ENCODE measurements around the gene ACVR1. TPM values are rescaled to one million over a fixed set of nuclear protein-coding genes. Genes with fewer than 3 reads are reported as not detected.
A peak's percentile ranks its signal among the peaks of the same experiment; 100 is the strongest.

Gene ACVR1
- total RNA-seq, 1 donor from 2014 or later, result 47.6 TPM

DNA sequence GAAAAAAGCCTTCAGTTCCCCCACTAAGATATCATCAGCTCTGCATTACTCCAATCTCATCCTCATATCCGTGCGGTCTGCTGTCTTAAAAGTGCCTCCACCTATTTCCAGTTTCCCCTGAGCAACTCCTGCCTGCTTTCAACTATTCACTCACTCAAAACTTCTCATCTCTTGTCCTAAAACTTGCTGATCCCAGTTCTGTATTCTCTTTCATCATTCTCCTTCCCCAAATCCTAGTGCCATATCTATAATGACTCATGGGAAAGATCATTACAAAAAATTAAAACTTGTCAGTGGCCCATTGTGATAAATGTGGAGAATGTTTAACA, 20.0 kb downstream of the ACVR1 start:
- no peak for DNase-seq (ENCODE audit: low spot score)

DNA sequence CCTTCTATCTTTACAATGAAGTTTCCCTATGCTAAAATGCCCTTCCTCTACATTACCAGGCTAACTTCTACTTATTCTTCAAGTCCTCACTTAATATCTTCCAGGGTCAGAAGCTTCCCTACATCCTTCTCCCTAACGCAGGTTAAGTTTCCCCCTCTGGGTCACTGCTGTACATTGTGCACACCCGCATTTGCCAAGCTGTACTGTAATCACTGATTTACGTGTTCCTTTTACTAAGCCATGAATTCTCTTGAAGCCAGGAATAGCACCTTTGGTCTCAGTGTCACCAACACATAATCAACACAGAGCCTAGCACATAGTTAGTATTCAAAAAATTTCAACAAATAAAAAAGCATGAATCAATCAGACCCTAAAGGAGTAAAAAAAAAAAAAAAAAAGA, 22.3 kb downstream of the ACVR1 start:
- no peak for DNase-seq (ENCODE audit: low spot score)

DNA sequence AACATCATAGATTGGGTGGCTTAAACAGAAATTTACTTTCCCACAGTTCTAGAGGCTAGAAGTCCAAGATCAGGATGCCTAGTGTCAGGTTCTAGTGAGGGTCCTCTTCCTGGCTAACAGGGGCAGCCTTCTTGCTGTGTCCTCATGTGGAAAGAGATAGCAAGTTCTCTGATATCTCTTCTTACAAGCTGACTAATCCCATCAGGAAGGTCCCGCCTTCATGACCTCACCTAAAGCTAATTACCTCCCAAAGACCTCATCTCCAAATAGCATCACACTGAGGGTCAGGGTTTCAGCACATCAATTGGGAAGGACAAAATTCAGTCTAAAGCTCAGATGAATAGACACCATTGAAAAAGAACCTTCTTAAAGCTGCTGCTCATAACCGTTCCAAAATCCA, 22.9 kb downstream of the ACVR1 start:
- no peak for DNase-seq (ENCODE audit: low spot score)

DNA sequence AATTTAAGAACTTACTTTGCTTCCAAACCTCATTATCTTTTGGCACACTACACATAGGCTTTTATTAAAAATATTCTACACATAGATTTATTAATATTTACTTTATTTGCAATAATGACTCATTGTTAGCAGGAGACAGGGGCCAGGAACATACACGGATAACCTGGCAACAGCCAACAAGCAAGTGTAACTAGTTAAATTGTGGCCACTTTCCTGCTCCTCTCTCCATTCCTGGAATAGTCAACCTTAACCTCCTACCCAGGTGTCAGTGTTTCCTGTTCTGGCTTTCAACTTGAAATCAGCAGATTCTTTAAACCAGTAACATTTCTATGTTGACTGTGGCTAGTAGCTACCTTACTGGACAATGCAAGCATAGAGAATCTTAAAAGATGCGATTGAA, 26.5 kb downstream of the ACVR1 start:
- DNase-seq (ENCODE audit: low spot score), result peak; percentile 56

DNA sequence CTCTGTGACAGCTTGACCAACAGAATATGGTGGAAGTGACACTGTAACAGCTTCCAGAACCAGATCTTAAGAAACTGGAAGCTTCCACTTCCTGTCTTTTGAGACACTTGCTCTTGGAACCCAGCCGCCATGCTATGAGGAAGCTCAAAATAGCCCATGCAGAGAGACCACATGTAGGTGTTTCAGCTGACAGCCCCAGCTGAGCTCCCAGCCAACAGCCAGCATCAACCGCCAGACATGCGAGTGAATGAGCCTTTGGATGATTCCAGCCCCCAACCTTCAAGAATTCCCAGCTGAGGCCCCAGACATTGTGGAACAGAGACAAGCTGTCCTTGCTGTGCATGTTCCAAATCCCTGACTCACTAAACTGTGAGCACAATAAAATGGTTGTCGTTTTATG, 27.9 kb downstream of the ACVR1 start:
- no peak for DNase-seq (ENCODE audit: low spot score)

DNA sequence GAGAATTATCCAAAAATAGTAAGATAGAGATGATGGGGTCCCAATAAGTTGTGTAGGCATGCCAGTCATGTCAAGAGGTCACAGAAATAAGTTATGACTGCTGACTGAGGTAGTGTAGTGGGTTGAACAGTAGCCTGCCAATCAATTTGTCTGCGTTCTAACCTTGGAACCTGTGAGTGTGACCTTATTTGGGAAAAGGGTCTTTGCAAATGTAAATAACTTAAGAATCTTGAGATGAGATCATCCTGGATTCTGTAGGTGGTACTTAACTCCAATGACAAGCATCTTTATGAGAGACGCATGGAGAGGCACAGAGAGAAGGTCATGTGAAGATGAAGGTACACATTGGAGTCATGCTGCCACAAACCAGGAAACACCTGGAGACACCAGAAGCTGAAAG, 31.0 kb downstream of the ACVR1 start:
- DNase-seq (ENCODE audit: low spot score), result no peak

DNA sequence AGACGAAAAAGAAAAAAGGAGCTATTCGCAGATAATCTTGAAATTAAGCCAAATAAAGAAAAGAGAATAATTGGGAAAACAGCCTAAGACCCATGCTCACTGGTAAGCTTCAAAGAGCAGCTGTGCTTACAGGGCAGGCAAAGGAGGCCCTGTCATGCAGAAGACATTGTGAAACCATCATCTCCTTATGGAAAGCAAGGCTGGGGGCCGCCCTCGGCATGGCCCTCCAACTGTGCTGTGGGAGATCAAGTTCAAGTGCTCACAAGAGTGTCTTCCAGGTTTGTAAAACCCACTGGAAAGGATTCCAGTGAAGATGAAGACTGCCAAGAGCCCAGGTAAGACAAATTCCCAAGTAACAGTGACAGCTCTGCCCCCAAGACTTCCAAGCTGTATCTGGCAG, 32.2 kb downstream of the ACVR1 start:
- no peak for DNase-seq (ENCODE audit: low spot score)

DNA sequence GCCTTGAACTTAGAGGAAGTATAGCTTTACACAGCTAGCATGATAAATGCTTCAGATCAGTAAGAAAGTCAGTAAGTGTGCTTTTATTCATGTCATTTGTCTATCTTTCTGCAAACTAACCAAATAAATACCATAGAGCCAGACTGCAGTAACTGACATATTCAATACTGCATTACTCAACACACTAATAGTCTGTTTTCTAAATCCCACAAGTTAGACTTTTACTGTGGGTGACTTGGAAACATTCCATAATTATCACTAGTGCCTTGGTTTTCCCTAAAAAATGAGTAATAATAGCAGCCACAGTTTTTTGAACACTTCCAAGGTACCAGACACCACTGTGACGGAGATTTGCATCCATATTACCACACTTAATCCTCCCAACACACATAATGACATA, 33.0 kb downstream of the ACVR1 start:
- no peak for DNase-seq (ENCODE audit: low spot score)

DNA sequence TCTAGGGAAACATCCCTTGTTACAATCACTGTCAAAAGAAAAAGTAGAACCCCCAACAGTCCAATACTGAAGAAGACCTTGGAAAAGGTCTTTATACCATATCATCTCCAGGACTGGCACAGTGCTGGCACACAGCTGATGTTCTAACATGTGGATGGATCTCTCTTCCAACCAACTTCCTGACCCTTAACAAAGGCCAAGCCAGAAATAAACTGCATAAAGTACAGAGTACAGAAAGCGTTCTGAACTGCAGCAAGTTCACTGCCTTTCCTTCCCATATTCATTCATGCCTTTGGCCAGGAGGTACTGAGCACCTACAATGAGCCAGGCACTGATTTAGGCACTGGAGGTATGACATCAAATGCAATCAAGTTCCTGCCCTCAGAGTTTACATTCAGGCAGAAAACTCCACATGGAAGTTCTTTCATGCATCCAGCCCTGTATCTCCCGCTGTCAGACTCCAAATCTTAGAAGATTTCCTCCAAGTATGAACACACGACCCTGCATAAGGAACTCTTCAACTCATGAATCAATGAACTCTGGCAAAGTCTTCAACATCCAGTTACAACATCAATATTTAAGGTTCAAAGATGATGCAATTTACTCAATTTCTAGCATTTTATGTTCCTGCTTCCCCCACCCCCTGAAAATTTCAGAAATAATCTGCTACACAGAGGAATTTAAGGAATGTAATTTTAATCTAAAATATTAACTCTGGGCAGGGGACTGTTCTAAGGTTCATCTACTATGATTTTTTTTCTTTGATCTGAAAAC, 33.8 kb downstream of the ACVR1 start:
- no peak for DNase-seq (ENCODE audit: low spot score)

DNA sequence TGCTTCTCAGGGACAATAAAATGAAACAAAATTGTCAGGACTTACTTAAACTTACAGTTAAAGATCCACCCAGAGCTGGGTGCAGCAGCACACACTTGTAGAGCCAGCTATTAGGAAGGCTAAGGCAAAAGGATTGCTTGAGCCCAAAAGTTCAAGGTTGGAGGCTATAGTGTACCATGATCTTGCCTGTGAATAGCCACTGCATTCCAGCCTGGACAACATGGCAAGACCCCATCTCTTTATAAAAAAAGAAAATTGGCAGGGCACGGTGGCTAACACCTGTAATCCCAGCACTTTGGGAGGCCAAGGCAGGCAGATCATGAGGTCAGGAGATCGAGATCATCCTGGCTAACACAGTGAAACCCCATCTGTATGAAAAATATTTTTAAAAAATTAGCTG, 34.6 kb downstream of the ACVR1 start:
- DNase-seq (ENCODE audit: low spot score), result no peak

DNA sequence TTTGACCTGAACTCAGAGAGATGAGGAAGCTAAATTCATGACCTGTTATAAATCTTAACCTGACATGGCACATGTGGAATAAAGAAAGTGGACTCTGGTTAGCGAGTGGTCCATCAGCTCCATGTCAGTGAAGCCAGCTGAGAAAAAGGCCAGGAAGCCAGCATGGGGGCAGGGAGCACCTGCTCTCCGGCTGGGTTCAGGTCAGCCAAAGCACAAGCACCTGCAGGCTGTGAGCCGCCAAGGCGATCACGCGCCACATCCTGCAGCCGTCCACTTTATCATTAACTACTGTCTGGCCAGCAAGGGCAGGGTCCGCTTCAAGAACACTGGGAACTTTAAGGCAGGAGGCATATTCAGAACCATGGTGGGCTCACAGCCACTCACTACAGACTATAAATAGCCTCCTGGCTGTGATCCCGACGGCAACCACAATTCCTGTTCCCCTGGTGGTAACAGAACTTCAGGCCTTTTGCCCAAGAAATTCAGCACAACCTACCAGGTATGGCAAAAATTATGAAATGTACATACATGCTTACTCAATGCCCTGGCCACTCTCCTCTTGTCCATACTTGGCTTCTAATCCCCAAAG, 35.5 kb downstream of the ACVR1 start:
- DNase-seq (ENCODE audit: low spot score), result peak; percentile 87

DNA sequence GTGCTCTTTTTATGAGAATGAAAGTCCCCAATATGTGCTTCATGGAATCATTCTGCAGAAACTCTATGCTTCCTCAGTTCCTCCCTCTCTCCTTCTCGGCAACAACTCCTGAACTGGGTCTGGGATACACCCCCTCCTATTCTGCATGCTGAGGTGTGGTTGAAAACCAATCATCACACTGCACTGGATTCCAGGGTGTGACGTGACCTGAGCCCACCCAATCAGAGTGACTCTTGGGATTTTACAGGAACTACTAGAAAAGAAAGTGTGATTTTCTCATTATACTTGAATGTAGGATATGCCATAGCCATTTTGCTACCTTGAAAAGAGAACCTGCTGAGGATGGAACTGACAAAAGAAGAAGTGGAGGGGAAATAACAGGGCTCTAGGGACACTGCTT, 36.3 kb downstream of the ACVR1 start:
- DNase-seq (ENCODE audit: low spot score), result no peak

DNA sequence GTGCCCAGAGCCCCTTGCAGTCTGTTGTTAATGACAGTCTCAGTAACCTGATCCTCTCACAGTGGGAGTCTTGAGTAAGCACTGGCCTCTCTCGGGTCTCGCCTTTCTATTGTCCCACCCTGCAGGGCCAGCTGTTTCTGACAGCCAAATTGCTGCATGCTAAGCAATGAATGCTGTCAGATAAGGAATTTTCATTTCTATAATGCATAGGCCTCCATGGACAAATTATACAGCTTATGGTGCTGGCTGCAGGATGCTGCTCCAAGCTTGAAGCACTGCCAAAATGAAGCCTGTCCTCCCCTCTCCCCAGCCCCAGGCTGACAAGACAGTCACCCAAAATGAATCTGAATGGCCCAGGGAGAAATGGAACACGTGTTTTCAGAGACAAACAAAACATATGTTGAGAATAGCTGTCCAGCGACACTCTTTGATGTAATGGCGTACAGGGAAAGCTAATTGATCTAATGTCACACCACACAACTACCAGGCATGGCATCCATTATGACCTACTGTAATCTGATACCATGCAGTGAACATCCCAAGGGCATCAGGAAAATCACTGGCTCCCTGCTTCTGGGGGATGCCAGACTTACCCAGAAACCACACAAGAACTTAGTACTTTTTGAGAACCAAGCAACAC, 36.8 kb downstream of the ACVR1 start:
- DNase-seq (ENCODE audit: low spot score), result no peak

DNA sequence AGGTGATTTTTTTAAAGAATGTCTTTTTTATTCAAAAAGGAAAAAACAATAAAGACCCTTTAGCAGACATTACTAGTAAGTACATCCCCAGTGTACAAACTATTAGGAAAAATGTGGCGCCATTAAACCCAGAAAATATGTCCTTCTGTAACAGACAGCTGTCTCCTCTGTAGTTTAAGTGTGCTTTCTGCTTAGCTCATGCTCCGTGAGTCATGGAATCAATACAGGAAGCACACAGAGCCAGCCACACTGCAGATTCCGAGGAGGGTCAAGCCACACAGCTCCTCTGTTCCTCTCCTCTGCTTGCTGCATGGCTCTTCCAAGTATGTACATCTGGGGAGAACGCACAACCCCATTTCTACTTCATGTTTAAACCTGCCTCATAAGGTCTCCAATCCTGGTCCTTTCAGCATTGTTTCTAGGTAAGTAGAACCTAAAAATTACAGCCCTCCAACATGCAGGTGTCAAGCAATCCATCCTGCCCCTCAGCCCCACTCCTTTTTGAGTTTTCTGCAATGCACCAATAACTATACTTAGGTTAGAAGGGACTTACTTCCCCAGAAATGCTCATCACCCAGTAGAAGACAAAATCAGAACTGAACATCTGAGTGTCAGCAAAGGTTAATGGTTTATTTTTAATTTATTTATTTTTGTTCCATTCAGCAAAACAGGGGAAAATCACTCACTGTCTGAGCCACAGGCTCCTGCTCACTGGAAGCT, 37.5 kb downstream of the ACVR1 start:
- peak; percentile 77 for DNase-seq (ENCODE audit: low spot score)

DNA sequence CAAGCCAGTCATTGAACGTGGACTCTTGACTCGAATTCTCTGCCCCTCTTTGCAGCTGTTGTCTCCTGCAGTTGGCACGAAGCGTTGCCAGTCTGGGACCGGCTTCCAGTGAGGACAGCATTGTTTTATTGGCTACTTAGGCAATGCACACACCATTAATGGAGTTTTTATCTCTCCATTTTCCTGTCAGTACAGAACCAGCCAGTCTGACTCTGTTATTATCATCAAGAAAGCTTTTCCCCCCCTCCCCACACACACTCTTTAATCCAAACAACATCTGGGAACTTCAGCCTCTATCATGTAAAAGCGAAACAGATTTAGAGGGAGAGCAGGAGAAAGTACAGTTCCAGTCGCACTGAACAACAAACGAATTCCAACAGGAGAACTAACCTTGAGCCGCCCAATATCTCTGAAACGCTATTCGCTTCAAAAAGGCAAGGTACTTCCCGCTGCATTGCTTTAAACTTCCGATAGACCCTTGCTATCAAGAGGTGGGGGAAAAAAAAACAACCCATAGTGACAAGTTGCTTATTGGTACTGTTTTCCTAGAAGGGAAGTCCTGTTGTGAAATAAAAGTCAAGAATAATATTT, 38.2 kb downstream of the ACVR1 start:
- DNase-seq (ENCODE audit: low spot score), result no peak

DNA sequence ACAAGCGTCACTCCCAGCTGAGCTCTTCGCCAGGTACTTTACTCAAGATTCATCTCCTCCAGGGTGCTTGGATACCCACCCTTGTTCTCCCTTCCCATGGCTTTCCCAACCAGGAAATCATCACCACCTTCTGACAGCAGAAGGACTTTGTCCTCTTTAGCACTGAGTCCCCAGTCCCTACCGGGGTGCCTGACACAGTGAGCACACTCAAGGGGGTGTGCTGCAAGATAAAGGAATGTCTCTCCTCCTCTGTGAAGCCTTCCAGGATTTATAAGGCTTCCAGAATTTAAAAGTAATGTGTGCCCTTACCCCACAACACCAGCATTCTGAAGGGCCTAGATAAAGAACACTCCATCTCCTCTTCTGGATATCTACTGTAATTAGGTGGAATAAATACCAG, 39.6 kb downstream of the ACVR1 start:
- DNase-seq (ENCODE audit: low spot score), result no peak

DNA sequence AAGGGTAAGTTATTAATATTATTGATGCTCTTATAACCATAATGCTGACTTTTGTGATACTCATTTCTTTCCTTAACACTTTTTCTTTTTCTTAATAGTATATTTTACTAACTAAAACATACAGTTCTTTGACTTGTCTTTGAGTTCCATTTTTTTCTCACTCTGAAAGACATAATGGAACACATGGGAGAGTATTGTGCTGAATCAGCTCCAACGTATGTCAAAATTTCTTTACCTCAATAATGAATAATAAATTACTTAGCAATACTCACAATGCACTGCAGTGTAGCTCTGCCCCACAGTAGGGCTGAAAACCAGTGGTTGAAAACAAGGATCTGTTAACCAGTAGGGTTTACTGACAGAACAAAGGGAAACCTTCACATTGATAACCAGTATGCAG, 40.7 kb downstream of the ACVR1 start:
- DNase-seq (ENCODE audit: low spot score), result no peak

DNA sequence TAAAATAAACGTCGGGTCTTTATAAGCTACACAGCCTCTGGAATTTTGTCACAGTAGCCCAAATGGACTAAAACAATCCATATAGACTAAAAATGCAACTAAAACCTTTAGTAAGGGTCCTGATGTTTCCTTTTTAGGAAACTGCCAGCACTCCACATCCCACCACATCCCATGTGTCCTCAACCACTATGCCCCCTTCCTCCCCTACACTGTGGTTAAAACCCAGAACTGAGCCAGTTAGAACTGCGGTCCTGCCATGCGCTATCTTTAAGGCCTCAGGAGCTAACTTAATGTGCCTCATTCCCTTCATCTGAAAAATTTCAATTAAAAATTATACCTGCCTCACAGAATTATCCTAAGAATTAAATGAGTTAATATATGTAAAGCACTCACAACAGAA, 41.1 kb downstream of the ACVR1 start:
- no peak for DNase-seq (ENCODE audit: low spot score)

DNA sequence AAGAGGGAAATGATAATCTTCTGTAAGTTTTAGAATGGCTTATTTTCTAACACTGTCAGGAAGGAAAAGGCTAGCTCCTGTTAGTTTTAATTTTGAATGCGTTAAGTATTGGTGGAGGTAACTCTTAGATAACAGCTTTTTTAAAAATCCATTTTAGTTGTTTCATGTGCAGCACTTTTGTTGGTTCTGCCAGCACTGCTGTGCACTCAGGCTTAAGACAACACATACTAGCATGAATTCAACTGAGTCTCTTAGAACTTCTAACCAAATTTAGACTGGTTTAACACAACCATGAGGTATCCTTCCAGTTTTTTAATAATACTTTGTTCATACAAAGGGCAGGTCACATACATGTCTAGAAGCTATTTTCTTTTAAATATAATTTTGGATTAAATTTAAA, 42.4 kb downstream of the ACVR1 start:
- no peak for DNase-seq (ENCODE audit: low spot score)

DNA sequence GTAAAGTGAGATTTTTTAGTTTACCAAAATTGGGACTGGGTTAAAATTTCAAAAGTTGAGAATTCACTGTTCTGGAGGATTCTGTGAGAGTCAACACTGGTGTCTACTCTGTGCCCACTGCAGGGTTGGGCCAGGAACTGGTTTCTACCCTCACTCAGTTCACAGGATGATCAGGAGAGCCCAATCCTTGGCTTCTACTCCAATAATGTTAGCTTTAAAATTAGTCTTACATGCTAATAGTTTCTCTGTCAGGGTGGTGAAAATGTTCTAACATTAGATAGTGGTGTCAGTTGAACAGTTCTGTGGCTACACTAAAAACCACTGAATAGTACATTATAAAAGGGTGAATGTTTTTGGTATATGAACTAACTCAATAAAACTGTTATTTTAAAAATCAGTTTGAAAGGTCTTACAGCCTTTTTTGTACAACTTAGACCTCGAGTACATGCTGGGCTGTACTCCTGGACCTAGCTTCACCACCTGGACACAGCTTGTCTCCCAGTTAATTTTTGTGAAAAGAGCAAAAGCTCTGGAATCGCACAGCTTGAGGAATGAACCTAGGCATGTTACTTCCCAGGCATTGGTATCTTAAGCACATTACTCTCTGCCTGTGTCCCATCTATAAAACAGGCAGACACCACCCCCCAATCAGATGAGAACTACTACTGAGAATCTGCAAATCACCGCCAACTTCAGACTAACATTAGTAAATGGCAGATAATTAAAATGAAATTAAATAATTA, 44.4 kb downstream of the ACVR1 start:
- DNase-seq (ENCODE audit: low spot score), result no peak

DNA sequence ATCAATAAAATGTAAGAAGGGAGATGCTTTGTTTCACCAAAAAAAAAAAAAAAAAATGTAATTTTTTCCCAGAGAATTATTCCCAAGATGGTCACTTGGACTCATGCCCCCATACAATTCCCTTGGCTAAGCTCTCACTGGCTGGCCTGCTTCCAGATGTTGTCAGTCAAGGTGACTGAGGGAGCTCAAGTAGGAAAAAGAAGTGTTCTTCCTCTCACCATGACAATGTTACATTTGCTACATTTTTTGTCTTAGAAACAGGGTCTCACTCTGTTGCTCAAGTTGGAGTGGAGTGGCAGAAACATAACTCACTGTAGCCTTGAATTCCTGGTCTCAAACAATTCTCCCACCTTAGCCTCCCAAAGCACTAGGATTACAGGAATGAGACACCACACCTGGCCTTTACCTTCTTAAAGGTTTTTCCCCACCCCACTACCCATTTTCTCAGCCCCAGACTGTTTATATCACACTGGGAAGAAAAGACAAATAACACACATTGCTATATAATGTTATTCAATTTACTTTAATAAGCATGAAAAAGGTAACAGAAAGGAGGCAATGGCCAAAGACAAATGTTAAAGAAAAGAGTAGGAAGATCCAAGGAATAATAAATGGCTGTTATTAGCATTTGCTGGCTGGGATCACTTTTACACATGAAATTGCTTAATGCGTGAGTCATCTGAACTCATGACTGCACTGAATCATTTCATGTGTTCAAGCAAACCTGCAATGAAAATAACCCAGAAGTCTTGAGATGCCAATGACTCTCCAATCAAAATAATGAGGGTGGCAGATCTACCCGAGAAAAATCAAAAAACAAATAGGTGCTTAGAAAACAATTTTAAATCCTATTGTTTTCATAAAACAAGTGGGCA, 45.2 kb downstream of the ACVR1 start:
- peak; percentile 60 for DNase-seq (ENCODE audit: low spot score)
